Upper lobe of left lung (tissue), 6 donors: ENCODE results near the gene PALM3. TPM values are rescaled to one million over a fixed set of nuclear protein-coding genes. Genes with fewer than 3 reads are reported as not detected.

Experiments
- ATAC-seq, 2 donors: fragments of 200-7000 bp; cut with Tn5 transposase; one replicate each; pipeline ENCODE4 v1.9.1; 2022; ENCODE audit warnings: mild to moderate bottlenecking in 2 of 2, moderate library complexity in 2 of 2; ENCODE audit not compliant: low FRiP score in 2 of 2
- DNase-seq, 2 donors: peaks; one replicate each; pipeline ENCODE4 v3.0.0-alpha.2; 2019 to 2020
- H3K27ac ChIP-seq, 4 donors: fragments of 200-600 bp; sonication (generic); one replicate each; pipeline ENCODE4 v1.5.1; 2016 to 2019
- H3K27me3 ChIP-seq, 4 donors: fragments of 200-600 bp; sonication (generic); one replicate each; pipeline ENCODE4 v1.5.1; 2017 to 2019
- H3K36me3 ChIP-seq, 4 donors: fragments of 200-600 bp; sonication (generic); one replicate each; pipeline ENCODE4 v1.5.1; 2016 to 2019
- H3K4me1 ChIP-seq, 4 donors: fragments of 200-600 bp; sonication (generic); one replicate each; pipeline ENCODE4 v1.5.1; 2018 to 2019
- H3K4me3 ChIP-seq, 4 donors: fragments of 200-600 bp; sonication (generic); one replicate each; pipeline ENCODE4 v1.5.1; 2017 to 2019; ENCODE audit warnings: mild to moderate bottlenecking in 2 of 4, moderate library complexity in 1 of 4
- H3K9me3 ChIP-seq, 4 donors: fragments of 200-600 bp; sonication (generic); one replicate each; pipeline ENCODE4 v1.5.1; 2018 to 2019
- EP300 ChIP-seq, 4 donors: sonication (generic); formaldehyde crosslinking; IDR thresholded peaks; one replicate each; pipeline ENCODE4 v1.5.1; 2017; ENCODE audit warnings: antibody characterized with exemption in 4 of 4, control low read depth in 2 of 4
- POLR2A ChIP-seq, 4 donors: fragments of 450-650 bp; IDR thresholded peaks; one replicate each; pipeline ENCODE4 v1.5.1; 2016 to 2017; ENCODE audit warnings: antibody characterized with exemption in 4 of 4, mild to moderate bottlenecking in 2 of 4
- POLR2AphosphoS5 ChIP-seq, 2 donors: sonication (generic); formaldehyde crosslinking; IDR thresholded peaks; one replicate each; pipeline ENCODE4 v1.5.1; 2017; ENCODE audit warnings: antibody characterized with exemption in 2 of 2
- WGBS, 2 donors: methylation state at CpG; one replicate each; pipeline ENCODE4 v1.1.5; 2017 to 2018; 5-methylcytosine and 5-hydroxymethylcytosine counted together
- total RNA-seq, 6 donors: library from RNA; depleted of rRNA in 4 of 6; stranded (reverse); fragments of >200 nt in 4 of 6; gene quantifications; one replicate each; pipeline versions ENCODE4 v1.1.0 to v1.2.1, GENCODE V29; 2016 to 2021
- TF ChIP-seq, protein P1 (sequence below), 6 experiments: fragments of 450-650 bp in 4 of 6; fragments of 200-600 bp in 2 of 6; sonication (generic) in 2 of 6; IDR thresholded peaks; one replicate each; pipeline ENCODE4 v1.5.1; 2016 to 2019; ENCODE audit warnings: antibody characterized with exemption in 6 of 6
- donor health status: DM: no; HTN: no; CAD: no; lungs with moderate emphysema.
- donor health status: DM: no; HTN: yes; CAD: no; lungs with severe emphysema.

Gene PALM3
- total RNA-seq, 6 donors from 2014 or later: 0.15 to 123 (median 11.0) TPM

DNA sequence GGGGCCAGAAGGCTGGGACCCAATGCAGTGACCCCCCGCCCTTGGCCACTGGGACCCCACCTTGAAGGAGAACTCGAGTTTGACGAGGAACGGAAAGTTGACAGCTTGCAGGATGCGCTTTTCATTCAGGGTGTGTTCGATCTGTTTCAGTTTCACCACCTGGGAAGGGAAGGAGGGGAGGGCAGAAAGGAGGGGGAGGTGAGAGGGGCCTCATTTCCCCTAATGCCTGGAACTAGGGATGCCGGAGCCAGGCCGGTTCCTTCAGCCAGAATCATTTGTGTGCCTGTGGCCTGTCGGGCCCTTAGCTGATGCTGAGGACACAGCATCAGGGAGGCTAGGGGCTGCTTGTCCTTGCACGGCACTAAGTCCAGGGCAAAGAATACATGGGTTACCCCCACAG, 40.9 kb upstream of the PALM3 start:
- TF ChIP-seq, protein P1, sequence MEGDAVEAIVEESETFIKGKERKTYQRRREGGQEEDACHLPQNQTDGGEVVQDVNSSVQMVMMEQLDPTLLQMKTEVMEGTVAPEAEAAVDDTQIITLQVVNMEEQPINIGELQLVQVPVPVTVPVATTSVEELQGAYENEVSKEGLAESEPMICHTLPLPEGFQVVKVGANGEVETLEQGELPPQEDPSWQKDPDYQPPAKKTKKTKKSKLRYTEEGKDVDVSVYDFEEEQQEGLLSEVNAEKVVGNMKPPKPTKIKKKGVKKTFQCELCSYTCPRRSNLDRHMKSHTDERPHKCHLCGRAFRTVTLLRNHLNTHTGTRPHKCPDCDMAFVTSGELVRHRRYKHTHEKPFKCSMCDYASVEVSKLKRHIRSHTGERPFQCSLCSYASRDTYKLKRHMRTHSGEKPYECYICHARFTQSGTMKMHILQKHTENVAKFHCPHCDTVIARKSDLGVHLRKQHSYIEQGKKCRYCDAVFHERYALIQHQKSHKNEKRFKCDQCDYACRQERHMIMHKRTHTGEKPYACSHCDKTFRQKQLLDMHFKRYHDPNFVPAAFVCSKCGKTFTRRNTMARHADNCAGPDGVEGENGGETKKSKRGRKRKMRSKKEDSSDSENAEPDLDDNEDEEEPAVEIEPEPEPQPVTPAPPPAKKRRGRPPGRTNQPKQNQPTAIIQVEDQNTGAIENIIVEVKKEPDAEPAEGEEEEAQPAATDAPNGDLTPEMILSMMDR (IDR thresholded peaks at IDR 0.05): no peak
- TF ChIP-seq POLR2AphosphoS5 (IDR thresholded peaks at IDR 0.05) (no peak), POLR2A (IDR thresholded peaks at IDR 0.05) (no peak), EP300 (IDR thresholded peaks at IDR 0.05) (no peak)
- WGBS, 2 donors: 88 to 98% methylated on average over 10 of the region's 10 CpGs
- Histone ChIP-seq H3K4me3 (no peak overlapping the region), H3K36me3 (peaks cover 7 to 90% (median 64%) of the 10 kb centered on the region in 4 donors), H3K27me3 (no peaks in the 10 kb centered on the region), H3K9me3 (no peaks in the 10 kb centered on the region), H3K4me1 (no peaks in the 10 kb centered on the region), H3K27ac (peak overlapping the region in 1 of 4 donors; percentile 3)
- no peak for DNase-seq
- no peak for ATAC-seq

DNA sequence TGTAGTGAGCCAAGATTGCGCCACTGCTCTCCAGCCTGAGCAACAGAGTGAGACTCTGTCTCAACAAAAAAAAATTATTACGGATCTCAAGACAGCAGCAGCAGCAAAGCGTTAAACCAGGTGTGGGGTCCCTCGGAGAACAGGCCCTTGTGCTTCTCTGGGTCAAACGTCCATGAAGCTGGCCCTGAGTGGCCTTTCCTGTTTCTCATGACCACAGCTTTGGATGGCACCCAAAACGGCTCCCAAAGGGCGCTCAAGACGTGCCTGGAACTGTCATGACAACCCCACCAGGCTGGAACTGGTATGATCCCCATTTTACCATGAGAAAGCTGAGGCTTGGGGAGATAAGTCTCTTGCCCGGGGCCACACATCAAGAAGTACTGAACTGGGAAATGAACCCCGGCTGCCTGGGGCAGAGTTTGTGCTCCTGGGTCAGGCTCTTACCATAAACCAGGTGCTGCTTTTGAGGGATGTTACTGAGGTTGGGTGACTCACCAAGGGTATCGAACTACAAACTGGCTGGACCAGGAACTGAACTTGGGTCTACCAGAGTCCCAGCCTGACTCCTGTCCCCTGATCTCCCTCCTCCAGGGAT, 40.3 kb upstream of the PALM3 start:
- 64 to 90% methylated on average over 8 to 11 of the region's 11 CpGs for WGBS, 2 donors
- H3K27ac ChIP-seq: peak overlapping the region in 1 of 4 donors; percentile 3
- peaks cover 7 to 91% (median 67%) of the 10 kb centered on the region in 4 donors for H3K36me3 ChIP-seq
- TF ChIP-seq, protein P1 (IDR thresholded peaks at IDR 0.05): no peak
- TF ChIP-seq POLR2A (IDR thresholded peaks at IDR 0.05) (no peak), POLR2AphosphoS5 (IDR thresholded peaks at IDR 0.05) (no peak), EP300 (IDR thresholded peaks at IDR 0.05) (no peak)
- no peaks in the 10 kb centered on the region for H3K4me1 ChIP-seq
- no peak for DNase-seq
- no peak for ATAC-seq
- H3K27me3 ChIP-seq: no peaks in the 10 kb centered on the region
- H3K4me3 ChIP-seq: no peak overlapping the region
- H3K9me3 ChIP-seq: no peaks in the 10 kb centered on the region

DNA sequence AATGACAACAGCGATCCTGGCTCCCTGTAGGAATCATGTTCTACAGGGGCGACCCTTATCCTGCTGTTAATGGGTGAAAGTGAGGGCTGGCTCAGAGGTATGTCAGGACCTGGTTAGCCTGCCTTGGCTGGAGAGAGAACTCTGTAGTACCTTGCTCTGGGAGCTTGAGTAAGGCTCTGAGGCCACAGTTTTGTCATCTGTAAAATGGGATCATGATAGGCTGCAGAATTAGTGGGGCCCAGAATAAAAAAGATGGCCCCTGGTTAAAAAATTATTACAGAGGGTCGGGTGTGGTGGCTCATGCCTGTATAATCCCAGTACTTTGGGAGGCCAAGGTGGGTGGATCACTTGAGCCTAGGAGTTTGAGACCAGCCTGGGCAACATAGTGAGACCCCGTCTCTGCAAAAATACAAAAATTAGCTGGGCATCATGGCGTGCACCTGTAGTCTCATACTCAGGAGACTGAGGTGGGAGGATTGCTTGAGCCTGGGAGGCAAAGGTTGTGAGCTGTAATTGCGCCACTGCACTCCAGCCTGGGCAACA, 39.2 kb upstream of the PALM3 start:
- WGBS, 2 donors: 92 to 93% methylated on average over 6 of the region's 6 CpGs
- Histone ChIP-seq H3K4me1 (no peaks in the 10 kb centered on the region), H3K9me3 (no peaks in the 10 kb centered on the region), H3K27me3 (no peaks in the 10 kb centered on the region), H3K4me3 (no peak overlapping the region), H3K36me3 (peaks cover 3 to 90% (median 63%) of the 10 kb centered on the region in 4 donors), H3K27ac (no peak overlapping the region)
- TF ChIP-seq EP300 (IDR thresholded peaks at IDR 0.05) (no peak), POLR2A (IDR thresholded peaks at IDR 0.05) (no peak), POLR2AphosphoS5 (IDR thresholded peaks at IDR 0.05) (no peak)
- TF ChIP-seq, protein P1 (IDR thresholded peaks at IDR 0.05): no peak
- ATAC-seq (no peak), DNase-seq (no peak)

DNA sequence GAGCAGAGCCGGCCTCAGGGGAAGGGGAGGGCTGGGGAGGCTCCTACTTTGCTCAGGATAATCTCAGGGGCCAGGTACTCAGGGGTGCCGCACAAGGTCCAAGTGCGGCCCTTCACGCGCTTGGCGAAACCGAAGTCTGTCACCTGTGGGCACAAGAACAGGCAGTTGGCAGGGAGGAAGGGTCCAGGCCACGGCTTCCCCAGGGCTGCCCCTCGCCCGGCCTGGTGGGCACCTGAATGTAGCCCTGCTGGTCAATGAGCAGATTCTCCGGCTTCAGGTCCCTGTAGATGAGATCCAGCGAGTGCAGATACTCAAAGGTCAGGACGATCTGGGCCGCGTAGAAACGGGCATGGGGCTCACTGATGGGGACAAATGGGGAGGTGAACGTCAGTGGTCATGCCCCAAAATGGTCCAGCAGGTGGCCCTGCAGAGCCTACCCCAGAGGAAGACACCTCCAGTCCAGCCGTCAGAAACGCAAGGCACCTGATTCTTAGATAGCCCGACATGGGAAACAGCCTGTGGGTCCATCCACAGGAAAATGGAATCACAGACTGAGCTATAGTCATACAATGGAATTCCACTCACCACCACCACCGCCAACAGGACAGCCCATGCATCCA, 35.8 kb upstream of the PALM3 start:
- no peaks in the 10 kb centered on the region for H3K27me3 ChIP-seq
- no peak overlapping the region for H3K4me3 ChIP-seq
- no peak overlapping the region for H3K27ac ChIP-seq
- peaks cover 0 to 60% (median 44%) of the 10 kb centered on the region in 4 donors for H3K36me3 ChIP-seq
- peaks cover 0 to 8% (median 2%) of the 10 kb centered on the region in 4 donors for H3K9me3 ChIP-seq
- WGBS, 2 donors: 85 to 87% methylated on average over 20 to 21 of the region's 21 CpGs
- H3K4me1 ChIP-seq: no peaks in the 10 kb centered on the region
- TF ChIP-seq, protein P1 (IDR thresholded peaks at IDR 0.05): no peak
- no peak for TF ChIP-seq EP300 (IDR thresholded peaks at IDR 0.05)
- no peak for TF ChIP-seq POLR2AphosphoS5 (IDR thresholded peaks at IDR 0.05)
- TF ChIP-seq POLR2A (IDR thresholded peaks at IDR 0.05): no peak
- peak in 1 of 2 donors; percentile 73 for DNase-seq
- no peak for ATAC-seq
